ENCODE data around the gene MYCT1.
"Not testable (repeated sequence)": the region's sequence is repeated elsewhere in the genome, so short reads cannot be mapped to it uniquely, and the experiment has no call there.

DNA sequence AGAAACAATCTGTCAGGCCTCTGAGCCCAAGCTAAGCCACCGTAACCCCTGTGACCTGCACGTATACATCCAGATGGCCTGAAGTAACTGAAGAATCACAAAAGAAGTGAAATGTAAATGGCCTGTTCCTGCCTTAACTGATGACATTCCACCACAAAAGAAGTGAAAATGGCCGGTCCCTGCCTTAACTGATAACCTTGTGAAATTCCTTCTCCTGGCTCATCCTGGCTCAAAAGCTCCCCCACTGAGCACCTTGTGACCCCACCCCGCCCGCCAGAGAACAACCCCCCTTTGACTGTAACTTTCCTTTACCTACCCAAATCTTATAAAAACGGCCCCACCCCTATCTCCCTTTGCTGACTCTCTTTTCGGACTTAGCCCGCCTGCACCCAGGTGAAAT, 14.8 kb upstream of the MYCT1 start:
- TF ChIP-seq, protein P1, sequence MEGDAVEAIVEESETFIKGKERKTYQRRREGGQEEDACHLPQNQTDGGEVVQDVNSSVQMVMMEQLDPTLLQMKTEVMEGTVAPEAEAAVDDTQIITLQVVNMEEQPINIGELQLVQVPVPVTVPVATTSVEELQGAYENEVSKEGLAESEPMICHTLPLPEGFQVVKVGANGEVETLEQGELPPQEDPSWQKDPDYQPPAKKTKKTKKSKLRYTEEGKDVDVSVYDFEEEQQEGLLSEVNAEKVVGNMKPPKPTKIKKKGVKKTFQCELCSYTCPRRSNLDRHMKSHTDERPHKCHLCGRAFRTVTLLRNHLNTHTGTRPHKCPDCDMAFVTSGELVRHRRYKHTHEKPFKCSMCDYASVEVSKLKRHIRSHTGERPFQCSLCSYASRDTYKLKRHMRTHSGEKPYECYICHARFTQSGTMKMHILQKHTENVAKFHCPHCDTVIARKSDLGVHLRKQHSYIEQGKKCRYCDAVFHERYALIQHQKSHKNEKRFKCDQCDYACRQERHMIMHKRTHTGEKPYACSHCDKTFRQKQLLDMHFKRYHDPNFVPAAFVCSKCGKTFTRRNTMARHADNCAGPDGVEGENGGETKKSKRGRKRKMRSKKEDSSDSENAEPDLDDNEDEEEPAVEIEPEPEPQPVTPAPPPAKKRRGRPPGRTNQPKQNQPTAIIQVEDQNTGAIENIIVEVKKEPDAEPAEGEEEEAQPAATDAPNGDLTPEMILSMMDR (IDR thresholded peaks at IDR 0.05), result not testable (repeated sequence)
- not testable (repeated sequence) for TF ChIP-seq POLR2A (IDR thresholded peaks at IDR 0.05)
